ENCODE results near the gene MIF4GD.

DNA sequence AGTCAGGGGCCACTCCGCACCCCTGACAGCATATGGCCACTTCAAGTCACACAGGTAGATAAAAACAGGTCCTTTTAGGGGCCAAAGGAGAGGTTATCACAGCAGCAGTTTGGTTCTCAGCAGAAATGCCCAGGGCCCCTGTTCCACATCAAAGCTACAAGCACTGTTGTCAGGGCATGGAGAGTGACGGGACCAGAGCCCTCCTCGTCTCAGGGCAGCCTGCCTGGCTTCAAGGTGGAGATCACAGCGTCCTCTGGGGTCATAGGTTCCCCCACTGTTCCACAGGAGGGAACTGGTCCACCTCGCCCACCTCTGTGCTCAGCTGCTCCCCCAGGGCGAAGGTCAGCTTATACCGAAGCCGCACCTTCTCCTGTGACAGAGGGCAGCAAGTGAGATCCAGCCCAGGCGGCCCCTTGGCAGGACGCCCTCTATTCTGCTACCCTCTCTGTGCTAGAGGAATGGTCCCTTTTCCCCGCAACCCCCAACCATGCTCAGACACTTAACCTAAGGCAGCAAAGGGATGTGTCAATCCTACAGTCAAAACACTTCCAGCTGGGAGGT is 32.9 kb downstream of the MIF4GD start:
- TF ChIP-seq GATA3 (IDR thresholded peaks at IDR 0.05; ENCODE audit: low read depth, low read length) = no peak
- no peak for TF ChIP-seq GATA2 (IDR thresholded peaks at IDR 0.05; ENCODE audit: low read depth, low read length)

Measured in SH-SY5Y (cell line).